T-helper 1 cell treated with Interleukin-12 subunit alpha and Interleukin-12 subunit beta and Interleukin-4 antibody, amounts not matched to agents 30 ng/mL and 1 ng/mL, for 36 hours (primary cell): ENCODE results near the gene LCE1B. TPM values are rescaled to one million over a fixed set of nuclear protein-coding genes. Genes with fewer than 3 reads are reported as not detected.

Experiments used
- intact Hi-C: fragments of 100-400 bp; cut with micrococcal nuclease; formaldehyde crosslinking; loops from one replicate; pipeline ENCODE4 v1.15.1; 2024
- total RNA-seq: library from RNA; stranded (reverse); gene quantifications from 2 replicates; pipeline ENCODE4 v1.2.3, GENCODE V29; 2022

Gene LCE1B
- total RNA-seq, 1 donor from 2014 or later = not detected

DNA sequence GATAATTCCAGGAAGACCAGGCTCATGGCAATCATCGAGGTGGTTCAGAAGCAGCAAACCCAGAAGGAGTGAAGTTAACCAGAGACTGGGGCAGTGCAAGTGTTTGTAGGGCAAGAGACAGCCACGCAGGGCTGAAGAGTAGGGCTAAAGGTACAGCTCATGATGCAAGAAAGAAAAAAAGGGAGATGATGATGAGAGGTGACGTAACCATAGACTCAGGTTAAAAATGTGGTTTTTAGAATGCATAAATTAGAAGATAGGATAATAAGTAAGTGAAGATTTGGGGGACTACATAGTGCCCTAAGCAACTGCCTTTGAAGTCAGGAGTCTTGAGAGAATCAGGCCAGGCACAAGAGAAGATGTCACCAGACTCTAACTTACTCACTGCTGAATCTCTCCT, 48.4 kb downstream of the LCE1B start:
- intact Hi-C loops = no loop called here

DNA sequence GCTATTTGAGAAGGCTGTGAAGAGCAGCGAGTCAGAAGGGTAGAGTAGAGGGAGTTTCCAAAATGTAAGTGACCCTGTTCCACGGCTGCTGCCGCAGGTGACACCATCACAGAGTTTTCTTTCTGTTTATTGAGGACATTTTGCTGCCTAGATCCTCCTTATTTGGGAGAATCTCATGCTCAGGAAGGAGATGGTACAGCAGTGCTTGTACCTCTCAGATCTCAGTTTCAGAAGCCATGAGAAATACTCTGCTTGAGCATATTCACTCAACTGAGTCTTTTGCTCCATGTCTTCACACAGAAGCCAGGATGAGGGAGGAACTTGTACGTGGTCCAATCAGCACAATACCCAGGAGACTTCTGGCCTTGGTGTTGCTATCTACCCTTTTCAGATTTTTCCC, 49.6 kb downstream of the LCE1B start:
- intact Hi-C loops = no loop called here

Other genes with a start within 250 kb of the LCE1B start
- gene LCE3E, start 245.2 kb upstream of the LCE1B start, total RNA-seq = not detected in 2 replicates
- not detected in 2 replicates for gene LCE3D, start 231.5 kb upstream of the LCE1B start, total RNA-seq
- not detected in 2 replicates for gene LCE3C, start 211.7 kb upstream of the LCE1B start, total RNA-seq
- not detected in 2 replicates for gene LCE3B, start 198.2 kb upstream of the LCE1B start, total RNA-seq
- gene LCE3A, start 188.9 kb upstream of the LCE1B start, total RNA-seq = not detected in 2 replicates
- gene LCE2D, start 148.6 kb upstream of the LCE1B start, total RNA-seq = not detected in 2 replicates
- gene LCE2C, start 136.7 kb upstream of the LCE1B start, total RNA-seq = not detected in 2 replicates
- not detected in 2 replicates for gene LCE2B, start 125.8 kb upstream of the LCE1B start, total RNA-seq
- not detected in 2 replicates for gene LCE2A, start 113.6 kb upstream of the LCE1B start, total RNA-seq
- not detected in 2 replicates for gene LCE4A, start 103.8 kb upstream of the LCE1B start, total RNA-seq
- gene KPRP, start 53.9 kb upstream of the LCE1B start, total RNA-seq = not detected in 2 replicates
- gene LCE1F, start 36.8 kb upstream of the LCE1B start, total RNA-seq = not detected in 2 replicates
- not detected in 2 replicates for gene LCE1E, start 25.7 kb upstream of the LCE1B start, total RNA-seq
- gene LCE1D, start 15.2 kb upstream of the LCE1B start, total RNA-seq = not detected in 2 replicates
- gene LCE1C, start 5.3 kb upstream of the LCE1B start, total RNA-seq = not detected in 2 replicates
- gene LCE1A, start 15.5 kb downstream of the LCE1B start, total RNA-seq = not detected in 2 replicates
- not detected in 2 replicates for gene LCE6A, start 30.9 kb downstream of the LCE1B start, total RNA-seq
- gene LCE7A, start 48.0 kb downstream of the LCE1B start, total RNA-seq = not detected in 2 replicates
- gene SMCP, start 66.4 kb downstream of the LCE1B start, total RNA-seq = not detected in 2 replicates
- gene IVL, start 96.6 kb downstream of the LCE1B start, total RNA-seq = not detected in 2 replicates
- gene SPRR5, start 135.2 kb downstream of the LCE1B start, total RNA-seq = not detected in 2 replicates
- gene SPRR4, start 158.7 kb downstream of the LCE1B start, total RNA-seq = not detected in 2 replicates
- gene SPRR1A, start 172.1 kb downstream of the LCE1B start, total RNA-seq = not detected in 2 replicates
- gene SPRR3, start 189.8 kb downstream of the LCE1B start, total RNA-seq = not detected in 2 replicates
- not detected in 2 replicates for gene SPRR1B, start 219.2 kb downstream of the LCE1B start, total RNA-seq
- gene SPRR2D, start 229.1 kb downstream of the LCE1B start, total RNA-seq = not detected in 2 replicates
- gene SPRR2A, start 245.5 kb downstream of the LCE1B start, total RNA-seq = not detected in 2 replicates